GM23338 (cell line): ENCODE data around the gene NHS. TPM values are rescaled to one million over a fixed set of nuclear protein-coding genes. Genes with fewer than 3 reads are reported as not detected.

Experiments
- ATAC-seq: fragments of 200-7000 bp; cut with Tn5 transposase; 3 replicates; pipeline ENCODE4 v1.9.1; 2020
- DNase-seq: peaks from one replicate; pipeline ENCODE4 v3.0.0-alpha.2; 2015; ENCODE audit warnings: low spot score
- H2AFZ ChIP-seq: fragments of 200-600 bp; sonication (generic); 2 replicates; pipeline ENCODE4 v1.8.0; 2016; ENCODE audit warnings: antibody characterized with exemption, mild to moderate bottlenecking, moderate library complexity
- H3F3A ChIP-seq: fragments of 200-600 bp; sonication (generic); replicated peaks from 2 replicates; pipeline ENCODE4 v1.8.0; 2017; ENCODE audit warnings: antibody characterized with exemption, mixed run types, low read depth
- H3K27ac ChIP-seq: fragments of 200-600 bp; sonication (generic); 2 replicates; pipeline ENCODE4 v1.6.1; 2016; ENCODE audit warnings: low read depth
- H3K27me3 ChIP-seq: fragments of 200-600 bp; sonication (generic); 2 replicates; pipeline ENCODE4 v1.8.0; 2016; ENCODE audit warnings: mild to moderate bottlenecking, mixed run types, moderate library complexity; ENCODE audit not compliant: insufficient read depth
- H3K36me3 ChIP-seq: fragments of 200-600 bp; sonication (generic); 2 replicates; pipeline ENCODE4 v1.8.0; 2016; ENCODE audit warnings: mild to moderate bottlenecking; ENCODE audit not compliant: insufficient read depth
- H3K4me1 ChIP-seq: fragments of 200-600 bp; sonication (generic); 2 replicates; pipeline ENCODE4 v1.8.0; 2016; ENCODE audit warnings: mild to moderate bottlenecking, moderate library complexity; ENCODE audit not compliant: insufficient read depth
- H3K4me2 ChIP-seq: fragments of 200-600 bp; sonication (generic); 2 replicates; pipeline ENCODE4 v1.7.1; 2017; ENCODE audit warnings: mixed run types
- H3K4me3 ChIP-seq: fragments of 200-600 bp; sonication (generic); 2 replicates; pipeline ENCODE4 v1.6.1; 2016; ENCODE audit warnings: mixed run types
- H3K79me2 ChIP-seq: fragments of 200-600 bp; sonication (generic); replicated peaks from 2 replicates; pipeline ENCODE4 v1.8.0; 2017; ENCODE audit warnings: mild to moderate bottlenecking; ENCODE audit not compliant: insufficient read depth
- H3K9me2 ChIP-seq: fragments of 200-600 bp; sonication (generic); 2 replicates; pipeline ENCODE4 v1.8.0; 2017; ENCODE audit not compliant: insufficient read depth
- H4K20me1 ChIP-seq: fragments of 200-600 bp; sonication (generic); replicated peaks from 2 replicates; pipeline ENCODE4 v1.8.0; 2017; ENCODE audit warnings: mild to moderate bottlenecking; ENCODE audit not compliant: insufficient read depth
- H3K27ac Mint-ChIP-seq: 2 replicates; pipeline ENCODE4 v1.8.0; 2020; ENCODE audit warnings: inconsistent platforms, mild to moderate bottlenecking, moderate library complexity, mixed read lengths
- H3K27me3 Mint-ChIP-seq: 3 replicates; pipeline ENCODE4 v1.8.0; 2022; ENCODE audit warnings: low read depth, mild to moderate bottlenecking, moderate library complexity, mixed read lengths, inconsistent platforms; ENCODE audit not compliant: insufficient read depth, poor library complexity
- H3K36me3 Mint-ChIP-seq: 3 replicates; pipeline ENCODE4 v1.8.0; 2021; ENCODE audit warnings: low read depth, mild to moderate bottlenecking, inconsistent platforms, moderate library complexity, mixed read lengths
- H3K4me1 Mint-ChIP-seq: 3 replicates; pipeline ENCODE4 v1.8.0; 2020; ENCODE audit warnings: mild to moderate bottlenecking, inconsistent platforms, mixed read lengths
- H3K4me3 Mint-ChIP-seq: 3 replicates; pipeline ENCODE4 v1.8.0; 2021; ENCODE audit warnings: moderate library complexity, mild to moderate bottlenecking, inconsistent platforms, mixed read lengths
- H3K9me3 Mint-ChIP-seq: 3 replicates; pipeline ENCODE4 v1.8.0; 2020; ENCODE audit warnings: moderate library complexity, mild to moderate bottlenecking, inconsistent platforms, mixed read lengths
- CTCF ChIP-seq, 2 experiments: fragments of 200-600 bp in 1 of 2; sonication (generic) in 1 of 2; conservative IDR thresholded peaks; 2 replicates each; pipeline versions ENCODE4 v1.5.1 to v1.6.1; 2016 to 2017; ENCODE audit warnings: antibody characterized with exemption in 2 of 2, low read depth in 2 of 2, mild to moderate bottlenecking in 2 of 2, moderate library complexity in 1 of 2
- EZH2 ChIP-seq: fragments of 200-600 bp; sonication (generic); IDR thresholded peaks from one replicate; pipeline ENCODE4 v1.8.0; 2017; ENCODE audit warnings: antibody characterized with exemption, mild to moderate bottlenecking, low read depth; ENCODE audit not compliant: unreplicated experiment
- JUNB ChIP-seq: IDR thresholded peaks from one replicate; pipeline ENCODE4 v1.6.1; 2016; ENCODE audit warnings: antibody characterized with exemption; ENCODE audit not compliant: unreplicated experiment
- NANOG ChIP-seq: IDR thresholded peaks from 2 replicates; pipeline ENCODE4 v1.6.1; 2016; ENCODE audit warnings: antibody characterized with exemption, borderline replicate concordance
- POLR2AphosphoS5 ChIP-seq: IDR thresholded peaks from 2 replicates; pipeline ENCODE4 v1.6.1; 2016; ENCODE audit warnings: antibody characterized with exemption, low read depth
- ZNF114 ChIP-seq: fragments of 250-450 bp; sonication (Bioruptor Pico); IDR thresholded peaks from 2 replicates; pipeline ENCODE4 v1.5.0; 2020; ENCODE audit warnings: mild to moderate bottlenecking, moderate library complexity
- ZNF331 ChIP-seq: fragments of 250-450 bp; sonication (Bioruptor Pico); IDR thresholded peaks from 2 replicates; pipeline ENCODE4 v1.5.0; 2020; ENCODE audit warnings: low read depth, mild to moderate bottlenecking, moderate library complexity
- polyA plus RNA-seq: library from polyadenylated mRNA; unstranded; fragments of >200 nt; fragmentation: Nextera tagmentation; extraction: Ambion mirVana; gene quantifications from 2 replicates; pipeline ENCODE4 v1.2.1, GENCODE V29; 2016
- total RNA-seq: library from RNA; depleted of rRNA; stranded (reverse); fragments of >200 nt; shearing (Covaris generic); gene quantifications from 2 replicates; pipeline ENCODE4 v1.2.3, GENCODE V29; 2014
- TF ChIP-seq, protein P1 (sequence below): IDR thresholded peaks from one replicate; pipeline ENCODE4 v1.6.1; 2018; ENCODE audit warnings: antibody characterized with exemption; ENCODE audit not compliant: unreplicated experiment
- TF ChIP-seq, protein P2 (sequence below): IDR thresholded peaks from 2 replicates; pipeline ENCODE4 v1.6.1; 2016; ENCODE audit warnings: antibody characterized with exemption

The NHS gene
- total and polyA plus RNA-seq, 2 experiments from 2014 or later, result 1.8 to 8.2 TPM

GRCh38 chrX:17679820-17680219, 304.8 kb downstream of the NHS start:
- H3K27ac Mint-ChIP-seq, result no peak overlapping the region
- 0 out of 2 replicates have a peak, but pooled peaks cover 3% of the 10 kb centered on the region for H3K4me1 ChIP-seq
- DNase-seq (no peak), ATAC-seq (no peak)
- H3K36me3 ChIP-seq, result no peaks in the 10 kb centered on the region
- H3K79me2 ChIP-seq, result no peaks in the 10 kb centered on the region
- H2AFZ ChIP-seq, result no peak overlapping the region
- no peak overlapping the region for H3K4me3 ChIP-seq
- TF ChIP-seq POLR2AphosphoS5 (no peak), ZNF114 (CRISPR knock-in tag) (no peak), JUNB (no peak), ZNF331 (CRISPR knock-in tag) (no peak), EZH2 (no peak), NANOG (no peak), CTCF (conservative IDR thresholded peaks at IDR 0.05; ENCODE audit: low read depth in 2 of 2) (no peak)
- TF ChIP-seq, protein P1, sequence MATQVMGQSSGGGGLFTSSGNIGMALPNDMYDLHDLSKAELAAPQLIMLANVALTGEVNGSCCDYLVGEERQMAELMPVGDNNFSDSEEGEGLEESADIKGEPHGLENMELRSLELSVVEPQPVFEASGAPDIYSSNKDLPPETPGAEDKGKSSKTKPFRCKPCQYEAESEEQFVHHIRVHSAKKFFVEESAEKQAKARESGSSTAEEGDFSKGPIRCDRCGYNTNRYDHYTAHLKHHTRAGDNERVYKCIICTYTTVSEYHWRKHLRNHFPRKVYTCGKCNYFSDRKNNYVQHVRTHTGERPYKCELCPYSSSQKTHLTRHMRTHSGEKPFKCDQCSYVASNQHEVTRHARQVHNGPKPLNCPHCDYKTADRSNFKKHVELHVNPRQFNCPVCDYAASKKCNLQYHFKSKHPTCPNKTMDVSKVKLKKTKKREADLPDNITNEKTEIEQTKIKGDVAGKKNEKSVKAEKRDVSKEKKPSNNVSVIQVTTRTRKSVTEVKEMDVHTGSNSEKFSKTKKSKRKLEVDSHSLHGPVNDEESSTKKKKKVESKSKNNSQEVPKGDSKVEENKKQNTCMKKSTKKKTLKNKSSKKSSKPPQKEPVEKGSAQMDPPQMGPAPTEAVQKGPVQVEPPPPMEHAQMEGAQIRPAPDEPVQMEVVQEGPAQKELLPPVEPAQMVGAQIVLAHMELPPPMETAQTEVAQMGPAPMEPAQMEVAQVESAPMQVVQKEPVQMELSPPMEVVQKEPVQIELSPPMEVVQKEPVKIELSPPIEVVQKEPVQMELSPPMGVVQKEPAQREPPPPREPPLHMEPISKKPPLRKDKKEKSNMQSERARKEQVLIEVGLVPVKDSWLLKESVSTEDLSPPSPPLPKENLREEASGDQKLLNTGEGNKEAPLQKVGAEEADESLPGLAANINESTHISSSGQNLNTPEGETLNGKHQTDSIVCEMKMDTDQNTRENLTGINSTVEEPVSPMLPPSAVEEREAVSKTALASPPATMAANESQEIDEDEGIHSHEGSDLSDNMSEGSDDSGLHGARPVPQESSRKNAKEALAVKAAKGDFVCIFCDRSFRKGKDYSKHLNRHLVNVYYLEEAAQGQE, result no peak
- TF ChIP-seq, protein P2, sequence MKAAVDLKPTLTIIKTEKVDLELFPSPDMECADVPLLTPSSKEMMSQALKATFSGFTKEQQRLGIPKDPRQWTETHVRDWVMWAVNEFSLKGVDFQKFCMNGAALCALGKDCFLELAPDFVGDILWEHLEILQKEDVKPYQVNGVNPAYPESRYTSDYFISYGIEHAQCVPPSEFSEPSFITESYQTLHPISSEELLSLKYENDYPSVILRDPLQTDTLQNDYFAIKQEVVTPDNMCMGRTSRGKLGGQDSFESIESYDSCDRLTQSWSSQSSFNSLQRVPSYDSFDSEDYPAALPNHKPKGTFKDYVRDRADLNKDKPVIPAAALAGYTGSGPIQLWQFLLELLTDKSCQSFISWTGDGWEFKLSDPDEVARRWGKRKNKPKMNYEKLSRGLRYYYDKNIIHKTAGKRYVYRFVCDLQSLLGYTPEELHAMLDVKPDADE, result no peak
- peaks cover 2% of the 10 kb centered on the region for H3K27me3 Mint-ChIP-seq
- no peaks in the 10 kb centered on the region for H3F3A ChIP-seq
- H4K20me1 ChIP-seq, result no peaks in the 10 kb centered on the region
- no peaks in the 10 kb centered on the region for H3K9me2 ChIP-seq
- no peaks in the 10 kb centered on the region for H3K27me3 ChIP-seq
- peaks cover 9% of the 10 kb centered on the region for H3K4me1 Mint-ChIP-seq
- H3K36me3 Mint-ChIP-seq, result no peaks in the 10 kb centered on the region
- no peak overlapping the region for H3K4me3 Mint-ChIP-seq
- H3K4me2 ChIP-seq, result no peak overlapping the region
- H3K27ac ChIP-seq, result no peak overlapping the region
- H3K9me3 Mint-ChIP-seq, result no peaks in the 10 kb centered on the region
